Stimulated activated CD4-positive, alpha-beta T cell treated with anti-CD3 and anti-CD28 coated beads, Interleukin-4, amount 100 ng/mL, for 1 hour (primary cell): Measurements from ENCODE around the gene FHAD1.
A peak's percentile ranks its signal among the peaks of the same experiment; 100 is the strongest.

ENCODE experiments used
- DNase-seq: peaks from one replicate; pipeline ENCODE4 v3.0.0-alpha.2; 2020

FHAD1 gene

DNA sequence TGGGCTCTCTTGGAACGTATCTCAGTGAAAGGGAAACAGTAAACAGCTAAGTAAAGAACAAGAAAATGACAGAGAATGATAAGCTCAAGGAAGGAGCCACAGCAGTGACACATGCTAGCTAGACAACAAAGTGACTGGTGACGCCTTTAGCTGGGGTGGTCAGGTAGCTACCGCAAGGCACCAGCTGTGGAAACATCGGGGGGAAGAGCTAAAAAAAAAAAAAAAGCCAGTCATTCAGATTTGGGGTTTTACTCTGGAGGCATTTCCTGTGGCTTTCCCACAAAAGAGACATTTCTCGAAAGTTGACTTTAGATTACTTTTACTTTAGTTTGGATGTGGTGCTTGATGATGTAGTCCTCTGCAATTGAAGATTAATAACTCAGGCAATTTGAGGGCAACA, 2.1 kb downstream of the FHAD1 start:
- peak; percentile 30 for DNase-seq

DNA sequence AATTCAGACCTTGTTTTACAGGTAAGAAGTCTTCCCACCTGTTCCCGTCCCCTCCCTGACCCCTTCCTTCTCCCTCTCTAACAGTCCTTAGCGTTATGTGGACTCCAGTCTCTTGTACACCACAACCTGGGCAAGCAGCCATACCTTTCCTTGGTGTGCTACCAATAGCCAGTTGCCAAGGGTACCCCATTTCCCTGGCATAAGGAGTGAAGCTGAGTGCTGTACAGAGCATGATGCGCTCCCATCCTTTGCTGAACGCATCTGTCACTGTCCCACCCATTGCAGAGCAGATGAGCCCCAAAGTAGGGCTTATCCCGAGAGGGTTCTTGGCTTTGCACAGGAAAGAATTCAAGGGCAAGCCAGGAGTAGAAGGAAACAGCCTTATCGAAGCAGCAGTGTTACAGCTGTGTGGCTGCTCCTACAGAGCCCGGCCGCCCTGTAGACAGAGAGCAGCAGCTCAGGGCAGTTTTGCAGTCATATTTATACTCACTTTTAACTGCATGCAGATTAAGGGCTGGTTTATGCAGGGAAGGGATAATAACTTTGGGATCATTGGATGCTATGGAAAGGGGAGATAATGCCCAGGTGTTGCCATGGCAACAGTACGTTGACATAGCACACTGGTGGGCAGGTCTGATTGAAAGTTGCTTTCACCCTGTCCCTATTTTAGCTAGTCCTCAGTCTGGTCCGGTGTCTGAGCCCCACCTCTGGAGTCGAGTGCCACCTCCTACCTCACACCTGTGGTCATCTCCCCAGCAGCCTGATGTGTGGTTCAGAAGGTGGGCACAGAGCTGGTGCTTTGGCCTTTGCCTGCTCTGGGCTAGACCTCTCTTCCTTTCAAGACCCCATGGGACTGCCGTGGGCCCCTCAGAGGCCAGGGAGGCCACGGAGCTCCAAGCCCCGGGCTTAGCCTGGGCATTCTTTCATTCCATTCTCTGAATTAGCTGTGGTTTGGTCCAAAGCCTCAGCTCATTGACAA, 5.1 kb downstream of the FHAD1 start:
- no peak for DNase-seq

DNA sequence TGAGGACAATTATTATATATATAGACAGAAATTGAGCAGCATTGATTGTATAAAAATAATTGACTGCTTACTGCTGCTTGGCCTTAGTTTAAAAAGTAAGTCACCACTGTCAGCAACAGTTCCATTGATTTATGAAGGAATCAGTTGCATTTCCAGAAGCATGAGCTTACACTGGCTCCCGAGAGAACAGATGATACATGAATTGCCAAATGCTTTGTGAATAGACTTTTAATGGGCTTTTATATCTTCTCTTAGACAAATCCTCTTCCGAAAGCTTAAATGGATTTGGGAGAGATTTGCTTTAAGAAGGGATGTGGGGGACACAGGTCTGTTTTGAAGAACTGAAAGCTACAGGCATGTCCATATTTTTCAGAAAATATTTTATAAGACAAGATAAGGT, 7.5 kb downstream of the FHAD1 start:
- DNase-seq, result no peak

GRCh38 chr1:15255582-15256149, 8.6 kb downstream of the FHAD1 start:
- no peak for DNase-seq

- DNase-seq, result no peak
These were observed 9.6 kb downstream of the FHAD1 start for GRCh38 chr1:15256584-15256983.

- no peak for DNase-seq
These were observed 10.3 kb downstream of the FHAD1 start for GRCh38 chr1:15257309-15257708.

GRCh38 chr1:15258833-15259621, 12.0 kb downstream of the FHAD1 start:
- no peak for DNase-seq

DNA sequence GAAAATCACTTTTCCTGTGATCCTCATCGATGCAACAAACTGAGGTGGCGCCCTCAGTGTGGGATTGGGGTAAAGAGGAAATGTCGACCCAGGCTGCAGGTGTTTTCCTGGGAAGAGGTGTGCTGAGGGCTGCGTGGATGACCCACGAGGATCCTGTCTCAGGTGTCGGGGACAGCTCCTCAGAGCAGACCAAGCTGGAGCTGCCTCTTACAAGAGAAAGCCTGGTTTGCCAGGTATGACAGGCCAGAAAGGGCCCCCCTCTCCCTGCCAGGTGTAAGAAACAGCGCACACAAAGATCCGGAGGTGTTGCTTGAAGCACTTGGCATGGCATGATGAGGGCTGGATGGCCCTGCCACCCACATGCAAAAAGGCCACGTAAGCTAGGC, 12.6 kb downstream of the FHAD1 start:
- DNase-seq, result no peak

GRCh38 chr1:15260418-15261154, 13.6 kb downstream of the FHAD1 start:
- no peak for DNase-seq

DNA sequence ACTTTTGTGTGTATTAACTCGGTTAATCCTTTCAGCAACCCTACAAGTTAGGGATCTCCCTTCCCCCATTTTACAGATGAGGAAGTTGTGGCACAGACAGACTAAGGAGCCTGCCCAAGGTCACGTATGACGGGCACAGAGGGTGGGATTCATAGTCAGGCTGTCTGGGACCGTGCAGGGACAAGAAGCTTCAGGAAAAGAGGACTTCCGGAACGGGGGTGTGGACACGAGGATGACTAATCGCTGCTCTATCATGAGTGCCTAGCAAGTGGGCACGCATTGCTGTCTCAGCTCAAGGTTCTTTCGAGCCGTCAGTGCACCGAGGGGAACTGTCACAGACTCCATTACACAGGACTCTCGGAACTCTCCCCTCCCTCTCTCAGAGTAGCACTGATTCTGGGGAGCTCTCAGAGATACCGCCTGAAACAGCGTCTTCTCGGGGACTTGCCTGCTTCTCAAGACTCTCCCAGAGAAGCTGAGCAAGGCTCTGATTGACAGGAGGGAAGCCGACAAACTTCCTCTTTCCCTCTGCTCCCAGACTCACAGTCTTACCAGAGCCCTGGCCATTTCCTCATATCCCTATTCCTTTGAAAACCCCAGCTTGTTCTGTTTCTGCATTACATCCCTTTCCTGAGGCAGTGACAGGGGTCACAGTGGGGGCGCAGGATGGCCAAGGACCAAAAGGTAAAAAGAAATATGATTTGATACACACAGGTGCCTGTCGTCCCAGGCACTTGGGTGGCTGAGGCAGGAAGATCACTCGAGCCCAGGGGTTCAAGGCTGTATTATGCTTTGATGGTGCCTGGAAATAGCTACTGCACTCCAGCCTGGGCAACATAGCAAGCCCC, 14.4 kb downstream of the FHAD1 start:
- no peak for DNase-seq

DNA sequence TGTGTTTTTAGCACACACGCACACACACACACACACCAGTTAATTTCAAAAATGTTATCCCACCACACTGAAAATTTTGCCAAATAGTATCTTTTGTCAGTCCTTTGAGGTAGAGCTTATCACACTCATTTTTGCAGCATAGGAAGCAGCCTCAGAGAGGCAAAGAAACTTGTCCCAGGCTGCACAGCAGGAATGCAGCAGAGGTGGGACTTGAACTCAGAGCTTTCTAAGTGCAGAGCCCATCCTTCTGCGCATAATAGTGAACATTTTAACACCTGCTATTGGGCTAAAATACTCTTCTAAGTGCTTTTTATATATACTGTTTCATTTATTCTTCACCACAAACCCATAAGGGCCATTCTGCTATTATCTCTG, 15.0 kb downstream of the FHAD1 start:
- no peak for DNase-seq

DNA sequence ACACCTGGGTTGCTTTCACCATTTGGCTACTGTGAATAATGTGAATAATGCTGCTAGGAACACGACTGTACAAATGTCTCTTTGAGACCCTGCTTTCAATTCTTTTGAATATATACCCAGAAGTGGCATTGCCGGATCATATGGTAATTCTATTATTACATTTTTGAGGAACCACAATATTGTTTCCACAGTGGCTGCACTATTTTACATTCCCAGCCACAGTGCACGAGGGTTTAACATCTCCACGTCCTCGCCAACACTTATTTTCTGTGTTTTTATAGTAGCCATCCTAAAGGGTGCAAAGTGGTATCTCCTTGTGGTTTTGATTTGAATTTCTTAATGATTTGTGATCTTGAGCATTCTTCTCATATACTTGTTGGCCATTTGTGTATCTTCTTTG, 15.7 kb downstream of the FHAD1 start:
- DNase-seq, result no peak

DNA sequence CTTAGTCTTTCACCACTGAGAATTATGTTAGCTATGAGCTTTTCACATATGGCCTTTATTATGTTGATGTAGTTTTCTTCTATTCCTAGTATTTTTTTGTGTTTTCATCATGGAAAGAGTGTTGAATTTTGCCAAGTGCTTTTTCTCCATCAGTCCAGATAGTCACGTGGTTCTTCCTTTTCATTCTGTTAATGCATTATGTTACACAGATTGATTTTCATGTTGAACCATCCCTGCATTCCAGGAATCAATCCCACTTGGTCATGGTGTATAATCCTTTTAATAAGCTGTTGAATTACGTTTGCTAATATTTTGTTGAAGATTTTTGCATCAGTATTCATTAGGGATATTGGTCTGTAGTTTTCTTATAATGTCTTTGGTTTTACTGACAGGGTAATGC, 17.7 kb downstream of the FHAD1 start:
- no peak for DNase-seq

- no peak for DNase-seq
These were observed 24.2 kb downstream of the FHAD1 start for GRCh38 chr1:15271196-15271595.

DNA sequence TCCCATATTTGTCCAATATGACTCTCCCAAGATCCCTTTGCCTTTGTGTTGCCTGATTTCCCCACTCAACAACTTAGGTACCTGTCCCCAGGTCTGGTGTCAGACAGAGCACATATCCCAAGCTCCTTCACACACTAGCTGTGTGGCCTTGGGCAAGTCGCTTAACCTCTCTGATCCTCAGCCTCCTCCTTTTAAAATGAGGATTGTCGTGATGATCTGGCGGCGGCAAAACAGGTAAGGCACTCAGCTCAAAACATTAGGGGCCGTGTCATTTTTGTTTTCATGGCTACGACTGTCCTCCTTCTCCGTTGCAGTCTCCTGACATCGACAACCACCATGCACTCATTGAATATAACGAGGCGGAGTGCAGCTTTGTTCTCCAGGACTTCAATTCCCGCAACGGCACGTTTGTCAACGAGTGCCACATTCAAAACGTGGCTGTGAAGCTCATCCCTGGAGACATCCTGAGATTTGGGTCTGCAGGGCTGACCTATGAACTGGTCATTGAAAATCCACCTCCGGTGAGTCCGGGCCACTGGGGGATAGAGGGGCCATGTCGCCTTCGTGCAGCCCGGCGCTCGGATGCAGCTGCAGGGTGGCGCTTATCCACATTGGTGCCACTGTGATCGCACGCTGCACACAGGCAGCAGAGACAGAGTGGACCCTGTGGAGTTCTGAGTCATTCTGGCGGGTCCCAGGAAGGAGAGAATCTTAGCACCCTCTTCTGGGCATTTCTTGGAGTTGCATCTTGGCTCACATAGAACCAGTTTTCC, 25.2 kb downstream of the FHAD1 start:
- DNase-seq, result peak; percentile 28

DNA sequence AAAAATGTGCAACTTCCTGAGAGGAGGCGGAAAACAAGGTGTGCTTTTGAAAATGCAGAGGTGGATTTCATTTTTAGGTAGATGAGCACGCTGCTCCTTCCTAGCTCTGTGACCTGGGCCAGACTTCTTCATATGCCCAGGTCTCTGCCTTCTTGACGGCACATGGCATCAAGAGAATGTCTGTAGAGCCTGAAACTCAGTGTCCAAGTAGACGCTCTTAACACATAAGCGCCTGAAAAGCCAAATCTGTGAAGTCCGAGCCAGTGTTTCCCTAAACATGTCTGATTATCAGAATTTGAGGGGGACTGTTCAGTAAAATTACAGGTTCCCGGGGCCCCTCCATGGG, 25.7 kb downstream of the FHAD1 start:
- no peak for DNase-seq

DNA sequence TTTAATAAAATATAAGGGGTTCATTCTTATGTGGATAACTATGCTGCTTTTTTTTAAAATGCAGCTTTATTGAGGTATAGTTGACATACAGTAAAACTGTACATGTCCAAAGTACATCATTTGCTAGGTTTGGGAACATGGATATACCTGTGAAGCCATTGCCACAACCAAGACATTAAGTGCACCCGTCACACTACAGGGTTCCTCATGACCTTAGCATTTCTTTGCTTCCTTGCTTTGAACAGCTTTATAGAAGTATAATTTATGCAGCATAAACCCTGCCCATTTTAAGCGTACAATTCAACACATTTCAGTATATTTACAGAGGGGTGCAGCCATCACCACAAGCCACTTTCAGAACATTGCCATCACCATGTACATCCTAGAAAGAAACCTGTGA, 26.3 kb downstream of the FHAD1 start:
- DNase-seq, result no peak

DNA sequence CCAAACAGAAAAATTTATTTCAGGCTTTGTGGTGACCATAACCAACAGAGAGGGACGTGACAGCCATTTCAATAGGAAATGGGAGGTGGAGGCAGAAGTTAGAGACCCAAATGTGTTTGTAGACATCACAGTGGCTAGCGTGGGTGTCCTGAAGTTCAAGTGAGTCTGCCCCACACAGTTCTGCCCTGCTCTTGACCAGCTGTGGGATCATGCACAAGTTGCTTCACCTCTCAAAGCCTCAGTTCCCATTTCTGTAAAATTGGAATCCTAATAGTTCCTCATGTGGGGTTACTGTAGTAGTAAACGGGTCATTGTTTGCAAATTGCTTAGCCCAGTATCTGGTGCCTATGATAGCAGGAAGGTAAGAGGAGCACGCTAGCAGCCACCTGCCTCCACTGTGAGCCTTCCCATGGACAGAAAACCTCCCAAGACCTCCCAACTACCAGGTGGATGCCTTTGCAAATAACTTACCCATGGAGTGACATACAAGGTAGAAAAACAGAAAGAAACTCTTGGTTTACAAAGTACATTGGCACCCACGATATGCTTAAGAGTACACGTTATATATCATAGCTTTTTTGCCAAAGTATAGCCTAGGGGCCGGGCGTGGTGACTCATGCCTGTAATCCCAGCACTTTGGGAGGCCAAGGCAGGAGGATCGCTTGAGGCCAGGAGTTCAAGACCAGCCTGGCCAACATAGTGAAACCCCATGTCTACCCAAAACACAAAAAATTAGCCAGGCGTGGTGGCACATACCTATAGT, 29.1 kb downstream of the FHAD1 start:
- no peak for DNase-seq

GRCh38 chr1:15276691-15277446, 29.8 kb downstream of the FHAD1 start:
- no peak for DNase-seq

- DNase-seq, result no peak
These were observed 30.4 kb downstream of the FHAD1 start for GRCh38 chr1:15277447-15277838.
